HCT116 (cell line): ENCODE results near the gene TNFSF8. TPM values are rescaled to one million over a fixed set of nuclear protein-coding genes. Genes with fewer than 3 reads are reported as not detected.

Experiments used
- ATAC-seq: fragments of 200-7000 bp; cut with Tn5 transposase; 2 replicates; pipeline ENCODE4 v1.9.1; 2020; ENCODE audit warnings: mild to moderate bottlenecking, moderate library complexity
- BruUV-seq: library from RNA; stranded (reverse); fragments of 400-500 nt; replicated peaks from 2 replicates; lab custom pipeline; 2021; lab: Mats Ljungman, UMichigan
- CTCF ChIA-PET: fragments of 300-600 bp; sonication (Branson Sonifier 250); formaldehyde crosslinking; loops from one replicate; lab custom pipeline; 2021; ENCODE audit warnings: antibody characterized with exemption; lab: Charles Lee
- POLR2A ChIA-PET: fragments of 300-600, 350-600 bp; sonication (Branson Sonifier 250); formaldehyde crosslinking; loops from one replicate; lab custom pipeline; 2021; ENCODE audit warnings: antibody characterized with exemption; lab: Charles Lee
- RAD21 ChIA-PET, 2 experiments: fragments of 300-600 bp; sonication (Branson Sonifier 250); formaldehyde crosslinking; loops; one replicate each; lab custom pipeline; 2023; ENCODE audit warnings: low total read pairs in 2 of 2; ENCODE audit not compliant: uncharacterized antibody in 2 of 2, unreplicated experiment in 2 of 2, low non-redundant PET in 1 of 2; lab: Charles Lee
- DNase-seq: peaks from one replicate; pipeline ENCODE4 v3.0.0-alpha.2; 2010; ENCODE audit warnings: low read depth, low spot score
- H2AFZ ChIP-seq: fragments of 200-600 bp; shearing (Covaris generic), sonication (generic); 2 replicates; pipeline ENCODE4 v1.6.1; 2017; ENCODE audit warnings: low read depth, mixed run types, mixed read lengths, antibody characterized with exemption, low read length; ENCODE audit not compliant: poor library complexity, severe bottlenecking
- H3K27ac ChIP-seq: 2 replicates; pipeline ENCODE4 v1.5.1; 2012; ENCODE audit warnings: low read depth, low read length
- H3K27me3 ChIP-seq: fragments of 200-600 bp; sonication (generic); 2 replicates; pipeline ENCODE4 v1.6.1; 2016; ENCODE audit warnings: mixed run types, low read length, mixed read lengths; ENCODE audit not compliant: insufficient read depth
- H3K36me3 ChIP-seq, 2 experiments: fragments of 200-500 bp in 1 of 2; fragments of 200-600 bp in 1 of 2; sonication (Bioruptor generic) in 1 of 2; sonication (generic) in 1 of 2; 2 replicates each; pipeline versions ENCODE4 v1.5.1 to v1.6.1; 2014 to 2016; ENCODE audit warnings: low read length in 2 of 2, inconsistent platforms in 1 of 2, mixed read lengths in 1 of 2, mixed run types in 1 of 2; ENCODE audit not compliant: insufficient read depth in 2 of 2, control insufficient read depth in 1 of 2
- H3K4me1 ChIP-seq, 2 experiments: fragments of 200-600 bp in 1 of 2; sonication (generic) in 1 of 2; 2 replicates each; pipeline versions ENCODE4 v1.5.1 to v1.6.1; 2012 to 2017; ENCODE audit warnings: low read length in 2 of 2, inconsistent platforms in 1 of 2, mild to moderate bottlenecking in 1 of 2, mixed read lengths in 1 of 2, mixed run types in 1 of 2, moderate library complexity in 1 of 2; ENCODE audit not compliant: insufficient read depth in 2 of 2, control insufficient read depth in 1 of 2
- H3K4me2 ChIP-seq: fragments of 200-600 bp; sonication (generic); 2 replicates; pipeline ENCODE4 v1.6.1; 2017; ENCODE audit warnings: mixed run types, low read length, mixed read lengths
- H3K4me3 ChIP-seq, 2 experiments: fragments of 200-600 bp in 1 of 2; sonication (generic) in 1 of 2; replicated peaks in 1 of 2; 2 replicates each; pipeline ENCODE4 v1.5.1; 2011 to 2016; ENCODE audit warnings: low read length in 2 of 2, control low read depth in 1 of 2, low read depth in 1 of 2, mild to moderate bottlenecking in 1 of 2, mixed read lengths in 1 of 2, mixed run types in 1 of 2
- H3K79me2 ChIP-seq: fragments of 200-600 bp; sonication (generic); 2 replicates; pipeline ENCODE4 v1.6.1; 2017; ENCODE audit warnings: mild to moderate bottlenecking, mixed run types, low read length, moderate library complexity, mixed read lengths; ENCODE audit not compliant: insufficient read depth
- H3K9ac ChIP-seq: fragments of 200-600 bp; sonication (generic); 2 replicates; pipeline ENCODE4 v1.6.1; 2016; ENCODE audit warnings: low read length, mixed read lengths
- H3K9me2 ChIP-seq: fragments of 200-600 bp; sonication (generic), shearing (Covaris generic); 2 replicates; pipeline ENCODE4 v1.6.1; 2017; ENCODE audit warnings: mixed run types, mild to moderate bottlenecking, moderate library complexity; ENCODE audit not compliant: insufficient read depth
- H3K9me3 ChIP-seq, 2 experiments: fragments of 200-500 bp in 1 of 2; fragments of 200-600 bp in 1 of 2; sonication (Bioruptor generic) in 1 of 2; sonication (generic) in 1 of 2; 2 replicates each; pipeline ENCODE4 v1.6.1; 2014 to 2017; ENCODE audit warnings: low read length in 2 of 2, mixed read lengths in 2 of 2, inconsistent platforms in 1 of 2, low read depth in 1 of 2, mild to moderate bottlenecking in 1 of 2, mixed run types in 1 of 2, moderate library complexity in 1 of 2; ENCODE audit not compliant: control insufficient read depth in 1 of 2, insufficient read depth in 1 of 2
- H4K20me1 ChIP-seq: fragments of 200-600 bp; sonication (generic), shearing (Covaris generic); 2 replicates; pipeline ENCODE4 v1.6.1; 2017; ENCODE audit warnings: mixed run types, mild to moderate bottlenecking, moderate library complexity; ENCODE audit not compliant: insufficient read depth
- ELF1 ChIP-seq: IDR thresholded peaks from 2 replicates; pipeline ENCODE4 v1.6.1; 2012; ENCODE audit warnings: low read depth, borderline replicate concordance
- RAD21 ChIP-seq: IDR thresholded peaks from 2 replicates; pipeline ENCODE4 v1.6.1; 2012; ENCODE audit warnings: low read depth, mild to moderate bottlenecking
- intact Hi-C: fragments of 100-400 bp; cut with micrococcal nuclease; formaldehyde crosslinking; loops from 2 replicates; pipeline ENCODE4 v1.10.0; 2022
- total RNA-seq: library from RNA; stranded (reverse); gene quantifications from one replicate; pipeline ENCODE4 v1.2.1, GENCODE V29; 2021; ENCODE audit not compliant: unreplicated experiment
- TF ChIP-seq, protein P1 (sequence below), 3 experiments: fragments of 200-600 bp in 1 of 3; sonication (generic) in 1 of 3; IDR thresholded peaks in 2 of 3; conservative IDR thresholded peaks in 1 of 3; 2 replicates each; pipeline ENCODE4 v1.5.1; 2012 to 2017; ENCODE audit warnings: low read depth in 2 of 3, low read length in 2 of 3, antibody characterized with exemption in 1 of 3, borderline replicate concordance in 1 of 3, control low read depth in 1 of 3, mild to moderate bottlenecking in 1 of 3, mixed read lengths in 1 of 3, mixed run types in 1 of 3, moderate library complexity in 1 of 3; ENCODE audit not compliant: insufficient read depth in 1 of 3
- TF ChIP-seq, protein P2 (sequence below): IDR thresholded peaks from 2 replicates; pipeline ENCODE4 v1.6.1; 2012

TNFSF8 gene
- total RNA-seq, 1 experiment from 2014 or later, result not detected

DNA sequence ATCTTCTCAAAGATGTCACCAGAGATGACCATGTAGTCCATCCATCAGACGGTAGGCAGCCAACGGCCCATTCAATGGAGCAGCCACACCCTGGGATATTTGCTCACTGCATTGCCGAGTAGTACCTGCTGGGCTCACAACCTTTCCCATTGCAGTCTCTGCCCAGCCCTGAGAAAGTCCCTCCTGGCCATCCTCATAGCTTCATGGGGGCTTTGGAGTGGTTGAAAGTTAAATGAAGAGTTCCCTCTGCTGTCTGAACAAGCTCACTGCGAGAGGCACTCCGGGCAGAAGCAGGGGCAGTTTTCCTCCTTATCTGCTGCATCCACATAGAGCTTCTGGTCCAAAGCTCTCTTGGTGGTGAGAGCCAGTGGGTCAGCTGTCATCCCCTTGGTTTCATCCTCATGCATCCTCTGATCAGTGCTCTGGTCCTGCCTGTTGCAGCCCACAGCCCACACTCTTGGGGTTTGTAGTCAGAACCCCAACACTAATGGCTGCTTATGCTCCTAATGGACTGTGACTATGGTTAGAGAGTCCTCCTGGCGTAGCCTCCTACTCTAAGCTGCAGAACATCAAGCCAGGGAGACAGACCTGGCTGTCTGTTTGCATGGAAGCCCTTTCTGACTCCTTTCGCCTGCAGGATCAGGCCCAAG is 23.3 kb downstream of the TNFSF8 start:
- TF ChIP-seq RAD21, result peak; percentile 85
- no peak for TF ChIP-seq ELF1
- TF ChIP-seq, protein P1, sequence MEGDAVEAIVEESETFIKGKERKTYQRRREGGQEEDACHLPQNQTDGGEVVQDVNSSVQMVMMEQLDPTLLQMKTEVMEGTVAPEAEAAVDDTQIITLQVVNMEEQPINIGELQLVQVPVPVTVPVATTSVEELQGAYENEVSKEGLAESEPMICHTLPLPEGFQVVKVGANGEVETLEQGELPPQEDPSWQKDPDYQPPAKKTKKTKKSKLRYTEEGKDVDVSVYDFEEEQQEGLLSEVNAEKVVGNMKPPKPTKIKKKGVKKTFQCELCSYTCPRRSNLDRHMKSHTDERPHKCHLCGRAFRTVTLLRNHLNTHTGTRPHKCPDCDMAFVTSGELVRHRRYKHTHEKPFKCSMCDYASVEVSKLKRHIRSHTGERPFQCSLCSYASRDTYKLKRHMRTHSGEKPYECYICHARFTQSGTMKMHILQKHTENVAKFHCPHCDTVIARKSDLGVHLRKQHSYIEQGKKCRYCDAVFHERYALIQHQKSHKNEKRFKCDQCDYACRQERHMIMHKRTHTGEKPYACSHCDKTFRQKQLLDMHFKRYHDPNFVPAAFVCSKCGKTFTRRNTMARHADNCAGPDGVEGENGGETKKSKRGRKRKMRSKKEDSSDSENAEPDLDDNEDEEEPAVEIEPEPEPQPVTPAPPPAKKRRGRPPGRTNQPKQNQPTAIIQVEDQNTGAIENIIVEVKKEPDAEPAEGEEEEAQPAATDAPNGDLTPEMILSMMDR (IDR thresholded peaks at IDR 0.05 in 2 of 3, conservative IDR thresholded peaks at IDR 0.05 in 1 of 3; ENCODE audit: borderline replicate concordance in 1 of 3, insufficient read depth in 1 of 3, low read depth in 2 of 3, low read length in 2 of 3), result peak; percentile 62 to 83 (median 65)
- TF ChIP-seq, protein P2, sequence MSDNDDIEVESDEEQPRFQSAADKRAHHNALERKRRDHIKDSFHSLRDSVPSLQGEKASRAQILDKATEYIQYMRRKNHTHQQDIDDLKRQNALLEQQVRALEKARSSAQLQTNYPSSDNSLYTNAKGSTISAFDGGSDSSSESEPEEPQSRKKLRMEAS, result no peak
- Histone ChIP-seq H3K27me3 (peaks cover 15% of the 10 kb centered on the region; the same call in 1 of the 2 replicates), H3K9ac (no peak overlapping the region), H3K79me2 (no peaks in the 10 kb centered on the region), H3K4me1 (peaks cover 13 to 20% of the 10 kb centered on the region in 2 experiments), H3K9me2 (no peaks in the 10 kb centered on the region), H4K20me1 (no peaks in the 10 kb centered on the region), H3K9me3 (no peaks in the 10 kb centered on the region), H3K4me3 (no peak overlapping the region), H3K27ac (no peak overlapping the region), H3K4me2 (no peak overlapping the region), H3K36me3 (no peaks in the 10 kb centered on the region), H2AFZ (no peak overlapping the region)
- peak; percentile 78 for ATAC-seq
- intact Hi-C loops, result loop anchor here (1.0 kb wide), 3 partner anchors 168 to 245 kb away; partner anchors contain the start of gene TEX48
- CTCF ChIA-PET, result interaction anchor here (0.6 to 10.7 kb wide), 20 partner anchors 9 to 1378 kb away, joined by 3 to 132 read pairs (median 4); partner anchors contain the start of genes TEX48 and TEX53
- BruUV-seq, result no TSS peak
- POLR2A ChIA-PET, result no interaction called here
- DNase-seq, result peak; percentile 38
- RAD21 ChIA-PET, result interaction anchor here (0.7 to 1.4 kb wide), 5 partner anchors 107 to 501 kb away, joined by 3 to 6 read pairs (median 3); partner anchors contain the start of gene TEX48 (in 1 of the 2)
